ENCODE data around the gene MSANTD1.

Gene MSANTD1

DNA sequence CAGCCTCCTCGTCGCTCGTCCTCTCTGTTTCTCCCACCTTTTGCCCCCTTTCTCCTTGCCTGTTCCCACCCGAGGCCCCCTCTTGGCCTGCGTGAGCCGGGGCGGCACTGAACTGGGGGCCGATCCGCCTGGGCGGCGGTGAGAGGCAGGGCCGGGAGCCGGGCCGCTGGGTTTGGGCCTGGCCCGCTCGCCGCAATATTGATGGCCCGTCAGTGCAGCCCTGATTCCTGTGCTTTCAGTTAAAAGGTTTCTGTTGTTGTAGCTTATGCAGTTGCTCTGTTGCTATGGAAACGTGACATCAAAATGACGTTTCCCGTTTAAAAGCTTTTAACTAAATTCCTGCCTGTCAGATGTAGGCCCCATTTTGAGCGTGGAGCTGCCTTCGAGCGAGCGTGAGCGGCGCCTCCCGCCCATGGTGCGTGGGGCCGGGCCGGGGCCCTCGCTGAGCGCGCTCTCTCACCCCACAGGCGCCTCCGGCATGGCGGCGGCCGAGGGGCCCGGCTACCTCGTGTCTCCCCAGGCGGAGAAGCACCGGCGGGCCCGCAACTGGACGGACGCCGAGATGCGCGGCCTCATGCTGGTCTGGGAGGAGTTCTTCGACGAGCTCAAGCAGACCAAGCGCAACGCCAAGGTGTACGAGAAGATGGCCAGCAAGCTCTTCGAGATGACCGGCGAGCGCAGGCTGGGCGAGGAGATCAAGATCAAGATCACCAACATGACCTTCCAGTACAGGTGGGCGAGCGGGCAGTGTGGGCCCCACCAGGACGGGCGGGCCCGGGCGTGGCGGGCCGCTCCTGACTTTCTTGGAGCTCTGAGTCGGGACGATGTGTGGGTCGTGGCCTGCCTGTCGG, at the start of gene MSANTD1:
TSS of gene MSANTD1 (plus strand) at position 349 of the 851 bp plus-strand sequence. CDS start at position 413, 64 bp downstream.
- Mint-ChIP-seq H3K27ac (no peak within 1 kb of the TSS), H3K4me1 (ENCODE audit: low read depth) (no peaks in the 10 kb centered on the region), H3K4me3 (no peak within 1 kb of the TSS), H3K27me3 (ENCODE audit: low read depth) (no peaks in the 10 kb centered on the region), H3K9me3 (no peaks in the 10 kb centered on the region), H3K36me3 (ENCODE audit: low read depth) (no peaks in the 10 kb centered on the region)
- DNase-seq (ENCODE audit: low spot score), result no peak

DNA sequence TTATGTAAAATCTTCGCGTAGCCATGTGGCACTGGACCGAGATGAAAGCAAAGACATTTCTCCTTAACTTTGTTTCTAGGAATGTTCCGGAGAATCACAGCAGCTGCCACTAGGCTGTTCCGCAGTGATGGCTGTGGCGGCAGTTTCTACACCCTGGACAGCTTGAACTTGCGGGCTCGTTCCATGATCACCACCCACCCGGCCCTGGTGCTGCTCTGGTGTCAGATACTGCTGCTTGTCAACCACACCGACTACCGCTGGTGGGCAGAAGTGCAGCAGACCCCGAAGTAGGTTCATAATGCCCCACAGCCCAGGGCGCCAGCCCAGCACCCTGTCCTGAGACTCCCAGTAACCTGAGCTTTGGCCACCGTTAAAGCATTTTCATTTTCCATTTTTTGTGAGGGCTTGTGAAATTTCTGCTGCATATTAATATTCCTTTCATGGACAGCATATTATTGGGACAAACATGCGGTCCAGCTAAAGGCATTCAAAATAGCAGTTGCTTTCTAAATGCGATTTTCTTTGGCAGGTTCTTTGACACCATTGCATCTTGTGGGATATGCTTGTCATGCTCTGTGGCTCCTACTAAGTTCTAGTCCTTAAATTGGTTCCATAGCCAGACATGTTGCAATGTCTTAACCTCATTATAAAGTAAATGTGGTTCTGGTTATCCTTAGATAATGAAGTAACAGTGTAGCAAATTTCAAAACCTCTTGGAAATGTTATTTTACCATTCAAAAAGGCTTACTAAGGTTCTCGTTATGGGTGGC, 49.1 kb upstream of the MSANTD1 start:
- Mint-ChIP-seq H3K27me3 (ENCODE audit: low read depth) (no peaks in the 10 kb centered on the region), H3K4me3 (no peak overlapping the region), H3K27ac (peak overlapping the region; percentile 15), H3K4me1 (ENCODE audit: low read depth) (peaks cover 67% of the 10 kb centered on the region), H3K9me3 (no peaks in the 10 kb centered on the region), H3K36me3 (ENCODE audit: low read depth) (peaks cover 52% of the 10 kb centered on the region)
- DNase-seq (ENCODE audit: low spot score), result no peak

- H3K27ac Mint-ChIP-seq, result peak overlapping the region; percentile 98
- no peaks in the 10 kb centered on the region for H3K9me3 Mint-ChIP-seq
- H3K4me3 Mint-ChIP-seq, result no peak overlapping the region
- H3K27me3 Mint-ChIP-seq (ENCODE audit: low read depth), result no peaks in the 10 kb centered on the region
- peaks cover 47% of the 10 kb centered on the region for H3K36me3 Mint-ChIP-seq (ENCODE audit: low read depth)
- DNase-seq (ENCODE audit: low spot score), result no peak
- H3K4me1 Mint-ChIP-seq (ENCODE audit: low read depth), result peaks cover 63% of the 10 kb centered on the region
These were observed 48.4 kb upstream of the MSANTD1 start for GRCh38 chr4:3200423-3201090.

GRCh38 chr4:3201718-3202702, 46.9 kb upstream of the MSANTD1 start:
- Mint-ChIP-seq H3K36me3 (ENCODE audit: low read depth) (peaks cover 48% of the 10 kb centered on the region), H3K27me3 (ENCODE audit: low read depth) (no peaks in the 10 kb centered on the region), H3K9me3 (no peaks in the 10 kb centered on the region), H3K4me3 (peak overlapping the region; percentile 70), H3K27ac (peak overlapping the region; percentile 98), H3K4me1 (ENCODE audit: low read depth) (peaks cover 51% of the 10 kb centered on the region)
- peak; percentile 82 for DNase-seq (ENCODE audit: low spot score)

- Mint-ChIP-seq H3K9me3 (no peaks in the 10 kb centered on the region), H3K4me3 (peak overlapping the region; percentile 70), H3K36me3 (ENCODE audit: low read depth) (peaks cover 50% of the 10 kb centered on the region), H3K27ac (peak overlapping the region; percentile 98), H3K27me3 (ENCODE audit: low read depth) (no peaks in the 10 kb centered on the region), H3K4me1 (ENCODE audit: low read depth) (peaks cover 44% of the 10 kb centered on the region)
- DNase-seq (ENCODE audit: low spot score), result peak; percentile 33
These were observed 45.8 kb upstream of the MSANTD1 start for GRCh38 chr4:3202836-3203820.

- no peak for DNase-seq (ENCODE audit: low spot score)
These were observed 45.0 kb upstream of the MSANTD1 start for GRCh38 chr4:3203971-3204431.

GRCh38 chr4:3205995-3206394, 43.0 kb upstream of the MSANTD1 start:
- Mint-ChIP-seq H3K4me1 (ENCODE audit: low read depth) (peaks cover 35% of the 10 kb centered on the region), H3K27ac (no peak overlapping the region), H3K4me3 (no peak overlapping the region), H3K27me3 (ENCODE audit: low read depth) (no peaks in the 10 kb centered on the region), H3K9me3 (no peaks in the 10 kb centered on the region), H3K36me3 (ENCODE audit: low read depth) (peaks cover 60% of the 10 kb centered on the region)
- DNase-seq (ENCODE audit: low spot score), result no peak

More at GRCh38 chr4:3203971-3204431, 45.0 kb upstream of the MSANTD1 start:
- Mint-ChIP-seq H3K27ac (peak overlapping the region; percentile 98), H3K36me3 (ENCODE audit: low read depth) (peaks cover 51% of the 10 kb centered on the region), H3K4me1 (ENCODE audit: low read depth) (peaks cover 42% of the 10 kb centered on the region), H3K27me3 (ENCODE audit: low read depth) (no peaks in the 10 kb centered on the region), H3K4me3 (peak overlapping the region; percentile 70), H3K9me3 (no peaks in the 10 kb centered on the region)

DNA sequence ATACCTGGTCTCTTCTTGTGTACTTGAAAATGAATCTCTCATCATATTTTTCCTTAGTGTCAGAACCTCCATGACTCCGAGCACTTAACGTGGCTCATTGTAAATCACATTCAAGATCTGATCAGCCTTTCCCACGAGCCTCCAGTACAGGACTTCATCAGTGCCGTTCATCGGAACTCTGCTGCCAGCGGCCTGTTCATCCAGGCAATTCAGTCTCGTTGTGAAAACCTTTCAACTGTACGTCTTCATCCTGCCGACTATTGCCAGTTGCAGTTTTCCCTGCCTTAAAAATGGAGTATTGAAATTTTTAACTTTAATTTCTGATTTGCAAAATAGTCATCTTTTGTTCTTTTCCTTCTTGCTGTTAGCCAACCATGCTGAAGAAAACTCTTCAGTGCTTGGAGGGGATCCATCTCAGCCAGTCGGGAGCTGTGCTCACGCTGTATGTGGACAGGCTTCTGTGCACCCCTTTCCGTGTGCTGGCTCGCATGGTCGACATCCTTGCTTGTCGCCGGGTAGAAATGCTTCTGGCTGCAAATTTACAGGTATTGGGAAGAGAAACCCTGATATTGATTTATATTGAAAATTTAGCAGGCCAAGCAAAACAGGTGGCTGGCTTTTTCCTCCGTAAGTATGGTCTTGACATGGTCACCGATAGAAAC, 42.4 kb upstream of the MSANTD1 start:
- Mint-ChIP-seq H3K4me3 (no peak overlapping the region), H3K27ac (no peak overlapping the region)

DNA sequence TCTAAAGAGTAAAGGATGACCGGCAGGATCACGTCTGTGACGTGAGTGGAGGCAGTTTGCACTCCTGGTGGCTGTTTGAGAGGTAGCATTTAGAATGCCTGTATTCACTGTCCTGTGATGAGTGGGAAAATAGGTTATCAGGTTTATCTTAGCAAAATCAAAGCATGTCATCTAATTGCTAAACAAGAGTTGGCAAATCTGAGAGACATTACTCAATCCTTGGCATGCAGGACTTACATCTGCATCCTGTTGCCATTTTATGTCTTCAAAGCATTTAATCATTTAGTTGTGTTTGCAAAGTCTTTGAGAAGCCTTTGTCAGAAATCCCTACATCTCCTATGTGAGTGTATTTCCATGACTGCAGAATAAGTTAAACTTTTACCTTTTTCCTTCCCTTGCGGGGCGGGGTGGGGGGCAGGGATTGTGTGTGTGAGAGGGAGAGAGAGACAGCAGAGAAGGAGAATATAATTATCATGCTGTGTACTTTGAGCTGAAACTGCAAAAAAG, 41.4 kb upstream of the MSANTD1 start:
- H3K36me3 Mint-ChIP-seq (ENCODE audit: low read depth), result peaks cover 55% of the 10 kb centered on the region
- no peaks in the 10 kb centered on the region for H3K27me3 Mint-ChIP-seq (ENCODE audit: low read depth)
- peaks cover 20% of the 10 kb centered on the region for H3K4me1 Mint-ChIP-seq (ENCODE audit: low read depth)
- no peak overlapping the region for H3K4me3 Mint-ChIP-seq
- peak overlapping the region; percentile 44 for H3K27ac Mint-ChIP-seq
- H3K9me3 Mint-ChIP-seq, result no peaks in the 10 kb centered on the region
- DNase-seq (ENCODE audit: low spot score), result no peak

More for the DNA sequence above, 42.4 kb upstream of the MSANTD1 start:
- Mint-ChIP-seq H3K4me1 (ENCODE audit: low read depth) (peaks cover 30% of the 10 kb centered on the region), H3K36me3 (ENCODE audit: low read depth) (peaks cover 56% of the 10 kb centered on the region), H3K27me3 (ENCODE audit: low read depth) (no peaks in the 10 kb centered on the region), H3K9me3 (no peaks in the 10 kb centered on the region)
- DNase-seq (ENCODE audit: low spot score), result no peak

- Mint-ChIP-seq H3K4me1 (ENCODE audit: low read depth) (peaks cover 8% of the 10 kb centered on the region), H3K36me3 (ENCODE audit: low read depth) (peaks cover 53% of the 10 kb centered on the region), H3K4me3 (no peak overlapping the region), H3K27ac (no peak overlapping the region), H3K27me3 (ENCODE audit: low read depth) (no peaks in the 10 kb centered on the region), H3K9me3 (no peaks in the 10 kb centered on the region)
- no peak for DNase-seq (ENCODE audit: low spot score)
These were observed 40.1 kb upstream of the MSANTD1 start for GRCh38 chr4:3208826-3209225.

GRCh38 chr4:3209551-3210325, 39.2 kb upstream of the MSANTD1 start:
- no peak overlapping the region for H3K4me3 Mint-ChIP-seq
- no peak for DNase-seq (ENCODE audit: low spot score)
- H3K27ac Mint-ChIP-seq, result no peak overlapping the region
- H3K9me3 Mint-ChIP-seq, result no peaks in the 10 kb centered on the region
- H3K36me3 Mint-ChIP-seq (ENCODE audit: low read depth), result peaks cover 56% of the 10 kb centered on the region
- no peaks in the 10 kb centered on the region for H3K27me3 Mint-ChIP-seq (ENCODE audit: low read depth)
- peaks cover 2% of the 10 kb centered on the region for H3K4me1 Mint-ChIP-seq (ENCODE audit: low read depth)
